ENCODE data around the gene FOXS1. TPM values are rescaled to one million over a fixed set of nuclear protein-coding genes. Genes with fewer than 3 reads are reported as not detected.

Gene FOXS1
- total RNA-seq, 1 experiment from 2014 or later: 0.22 TPM

- Mint-ChIP-seq H3K4me3 (peak overlapping the region in 1 of 2 experiments; percentile 46; a peak in 1 of 5 replicates), H3K9me3 (no peaks in the 10 kb centered on the region), H3K27ac (peak overlapping the region in 1 of 3 experiments; percentile 14; a peak in 1 of 7 replicates), H3K36me3 (ENCODE audit: insufficient read depth in 1 of 3, low read depth in 3 of 3) (no peaks in the 10 kb centered on the region), H3K4me1 (peaks cover 9 to 18% of the 10 kb centered on the region in 2 experiments), H3K27me3 (ENCODE audit: low read depth) (peaks cover 5% of the 10 kb centered on the region)
- Histone ChIP-seq H3K27ac (ENCODE audit: insufficient read length, low read depth, low read length) (no peak overlapping the region), H3K4me1 (ENCODE audit: insufficient read depth, low read length) (no peaks in the 10 kb centered on the region), H2BK15ac (ENCODE audit: low read depth, low read length) (no peak overlapping the region), H3K23ac (ENCODE audit: insufficient read length, low read depth, low read length) (no peak overlapping the region), H3K79me1 (ENCODE audit: insufficient read depth, low read depth, low read length, poor library complexity, severe bottlenecking) (no peaks in the 10 kb centered on the region), H3K23me2 (ENCODE audit: insufficient read length, low read depth, low read length, poor library complexity, severe bottlenecking) (no peaks in the 10 kb centered on the region), H4K20me1 (ENCODE audit: control insufficient read depth, insufficient read depth, insufficient read length) (no peaks in the 10 kb centered on the region), H2AFZ (ENCODE audit: low read length) (no peak overlapping the region), H3K79me2 (ENCODE audit: insufficient read depth, low read length) (no peaks in the 10 kb centered on the region), H3K4ac (ENCODE audit: low read depth, low read length) (no peak overlapping the region), H2BK20ac (ENCODE audit: low read depth, low read length, poor library complexity, severe bottlenecking) (no peak overlapping the region), H3K9me3 (ENCODE audit: control insufficient read depth, low read depth, low read length) (no peaks in the 10 kb centered on the region), H3T11ph (ENCODE audit: low read length) (no peak overlapping the region), H2BK12ac (ENCODE audit: insufficient read length, low read depth, low read length) (no peak overlapping the region), H3K27me3 (ENCODE audit: insufficient read depth, low read length) (no peaks in the 10 kb centered on the region), H4K5ac (ENCODE audit: insufficient read length, low read depth, low read length) (no peak overlapping the region), H3K18ac (ENCODE audit: insufficient read length, low read depth, low read length) (no peak overlapping the region), H2BK120ac (ENCODE audit: low read depth, low read length, poor library complexity, severe bottlenecking) (no peak overlapping the region), H3K14ac (ENCODE audit: insufficient read depth, low read length) (no peak overlapping the region), H3K4me2 (ENCODE audit: insufficient read depth, insufficient read length, low read length) (no peak overlapping the region), H4K8ac (replicated peaks; ENCODE audit: insufficient read length, low read depth, low read length) (no peak overlapping the region), H4K91ac (ENCODE audit: insufficient read length, low read depth, low read length) (no peak overlapping the region), H3K56ac (ENCODE audit: insufficient read length, low read depth, low read length) (no peak overlapping the region), H2BK5ac (ENCODE audit: insufficient read length, low read length) (no peak overlapping the region), H3K9ac (ENCODE audit: extremely low read depth, insufficient read length, low read length) (no peak overlapping the region), H2AK5ac (ENCODE audit: insufficient read length, low read length) (no peak overlapping the region)
- peak; percentile 85 for DNase-seq
- TF ChIP-seq, protein P1, sequence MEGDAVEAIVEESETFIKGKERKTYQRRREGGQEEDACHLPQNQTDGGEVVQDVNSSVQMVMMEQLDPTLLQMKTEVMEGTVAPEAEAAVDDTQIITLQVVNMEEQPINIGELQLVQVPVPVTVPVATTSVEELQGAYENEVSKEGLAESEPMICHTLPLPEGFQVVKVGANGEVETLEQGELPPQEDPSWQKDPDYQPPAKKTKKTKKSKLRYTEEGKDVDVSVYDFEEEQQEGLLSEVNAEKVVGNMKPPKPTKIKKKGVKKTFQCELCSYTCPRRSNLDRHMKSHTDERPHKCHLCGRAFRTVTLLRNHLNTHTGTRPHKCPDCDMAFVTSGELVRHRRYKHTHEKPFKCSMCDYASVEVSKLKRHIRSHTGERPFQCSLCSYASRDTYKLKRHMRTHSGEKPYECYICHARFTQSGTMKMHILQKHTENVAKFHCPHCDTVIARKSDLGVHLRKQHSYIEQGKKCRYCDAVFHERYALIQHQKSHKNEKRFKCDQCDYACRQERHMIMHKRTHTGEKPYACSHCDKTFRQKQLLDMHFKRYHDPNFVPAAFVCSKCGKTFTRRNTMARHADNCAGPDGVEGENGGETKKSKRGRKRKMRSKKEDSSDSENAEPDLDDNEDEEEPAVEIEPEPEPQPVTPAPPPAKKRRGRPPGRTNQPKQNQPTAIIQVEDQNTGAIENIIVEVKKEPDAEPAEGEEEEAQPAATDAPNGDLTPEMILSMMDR (conservative IDR thresholded peaks at IDR 0.05): peak; percentile 100
- no CpG with 5 or more reads among the region's 29 CpGs for WGBS (ENCODE audit: extremely low coverage, insufficient read length, low lambda C conversion rate)
Observed at GRCh38 chr20:31822421-31823330, 22.7 kb downstream of the FOXS1 start.
